Cardiac fibroblast (primary cell): ENCODE data around the gene RAB13.

Experiments
- DNase-seq, 2 donors: peaks; one replicate each; pipeline versions ENCODE4 v3.0.0 to v3.0.0-alpha.2; 2010; ENCODE audit warnings: low read depth in 2 of 2
- H3K4me3 ChIP-seq, 2 donors: replicated peaks in 1 of 2; 1 replicate in 1 of 2; 2 replicates in 1 of 2; pipeline ENCODE4 v1.5.1; 2011; ENCODE audit warnings: low read depth in 2 of 2, low read length in 2 of 2, mild to moderate bottlenecking in 2 of 2, moderate library complexity in 1 of 2
- CTCF ChIP-seq: IDR thresholded peaks from one replicate; pipeline ENCODE4 v1.5.1; 2011; ENCODE audit warnings: low read depth, mild to moderate bottlenecking, low read length, inconsistent platforms

The RAB13 gene

GRCh38 chr1:153957744-153958110 lies 28.4 kb downstream of the RAB13 start:
- no peak for TF ChIP-seq CTCF
- peak; percentile 14 to 31 for DNase-seq

GRCh38 chr1:153956997-153957715 lies 29.0 kb downstream of the RAB13 start:
- no peak for DNase-seq
- peak overlapping the region; percentile 92 to 97 for H3K4me3 ChIP-seq
- no peak for TF ChIP-seq CTCF

More at GRCh38 chr1:153957744-153958110, 28.4 kb downstream of the RAB13 start:
- H3K4me3 ChIP-seq, result peak overlapping the region; percentile 92 to 97

GRCh38 chr1:153954826-153955225 lies 31.3 kb downstream of the RAB13 start:
- H3K4me3 ChIP-seq, result no peak overlapping the region
- no peak for TF ChIP-seq CTCF
- DNase-seq, result no peak

- no peak for DNase-seq
- no peak for TF ChIP-seq CTCF
- no peak overlapping the region for H3K4me3 ChIP-seq
These were observed 32.2 kb downstream of the RAB13 start for GRCh38 chr1:153953859-153954365.

GRCh38 chr1:153951801-153952200 lies 34.3 kb downstream of the RAB13 start:
- H3K4me3 ChIP-seq, result no peak overlapping the region
- DNase-seq, result no peak
- no peak for TF ChIP-seq CTCF

GRCh38 chr1:153951183-153951582 lies 35.0 kb downstream of the RAB13 start:
- H3K4me3 ChIP-seq, result no peak overlapping the region
- no peak for DNase-seq
- no peak for TF ChIP-seq CTCF
